MM.1S (cell line): ENCODE results near the gene CLEC16A.

ENCODE experiments used
- DNase-seq: peaks from one replicate; pipeline ENCODE4 v3.0.0-alpha.2; 2015
- H2AFZ ChIP-seq: fragments of 300-600 bp; sonication (generic); 2 replicates; pipeline ENCODE4 v1.6.0; 2016; ENCODE audit warnings: antibody characterized with exemption, low read length
- H3F3A ChIP-seq: fragments of 300-600 bp; sonication (generic); 2 replicates; pipeline ENCODE4 v1.6.1; 2016; ENCODE audit warnings: mild to moderate bottlenecking, antibody characterized with exemption, low read length, moderate library complexity, mixed read lengths; ENCODE audit not compliant: insufficient read depth
- H3K27ac ChIP-seq: fragments of 300-600 bp; sonication (generic); 2 replicates; pipeline ENCODE4 v1.5.1; 2016; ENCODE audit warnings: mild to moderate bottlenecking, low read length
- H3K27me3 ChIP-seq: fragments of 300-600 bp; sonication (generic); replicated peaks from 2 replicates; pipeline ENCODE4 v1.6.0; 2016; ENCODE audit warnings: low read length; ENCODE audit not compliant: insufficient read depth
- H3K36me3 ChIP-seq: fragments of 300-600 bp; sonication (generic); replicated peaks from 2 replicates; pipeline ENCODE4 v1.6.1; 2016; ENCODE audit warnings: mild to moderate bottlenecking, low read length, mixed read lengths; ENCODE audit not compliant: insufficient read depth
- H3K4me1 ChIP-seq: fragments of 300-600 bp; sonication (generic); 2 replicates; pipeline ENCODE4 v1.6.1; 2016; ENCODE audit warnings: low read length, mixed read lengths
- H3K4me2 ChIP-seq: fragments of 300-600 bp; sonication (generic); 2 replicates; pipeline ENCODE4 v1.6.0; 2016; ENCODE audit warnings: low read depth, low read length
- H3K4me3 ChIP-seq: fragments of 300-600 bp; sonication (generic); 2 replicates; pipeline ENCODE4 v1.5.1; 2016; ENCODE audit warnings: low read length, mixed read lengths
- H3K79me2 ChIP-seq: fragments of 300-600 bp; sonication (generic); 2 replicates; pipeline ENCODE4 v1.6.1; 2016; ENCODE audit warnings: mixed run types, low read length, mixed read lengths
- H3K9ac ChIP-seq: fragments of 300-600 bp; sonication (generic); 2 replicates; pipeline ENCODE4 v1.6.1; 2016; ENCODE audit warnings: low read length, mixed read lengths
- H3K9me2 ChIP-seq: fragments of 300-600 bp; sonication (generic); replicated peaks from 2 replicates; pipeline ENCODE4 v1.6.1; 2016; ENCODE audit warnings: mild to moderate bottlenecking, low read length, mixed read lengths; ENCODE audit not compliant: insufficient read depth
- H3K9me3 ChIP-seq: fragments of 300-600 bp; sonication (generic); replicated peaks from 2 replicates; pipeline ENCODE4 v1.6.1; 2016; ENCODE audit warnings: mild to moderate bottlenecking, low read length, mixed read lengths; ENCODE audit not compliant: insufficient read depth
- H4K20me1 ChIP-seq: fragments of 300-600 bp; sonication (generic); 2 replicates; pipeline ENCODE4 v1.6.1; 2016; ENCODE audit warnings: mild to moderate bottlenecking, low read length, moderate library complexity, mixed read lengths; ENCODE audit not compliant: insufficient read depth
- EZH2 ChIP-seq: fragments of 300-600 bp; sonication (generic); optimal IDR thresholded peaks from 2 replicates; pipeline ENCODE3; 2017; ENCODE audit warnings: low read depth, mild to moderate bottlenecking, antibody characterized with exemption, low read length, mixed read lengths
- EZH2phosphoT487 ChIP-seq: fragments of 300-600 bp; sonication (generic); IDR thresholded peaks from 2 replicates; pipeline ENCODE4 v1.6.1; 2018; ENCODE audit warnings: antibody characterized with exemption, low read length
- TF ChIP-seq, protein P1 (sequence below): fragments of 300-600 bp; sonication (generic); IDR thresholded peaks from 2 replicates; pipeline ENCODE4 v1.5.1; 2016; ENCODE audit warnings: antibody characterized with exemption, low read length, mixed read lengths

The CLEC16A gene

DNA sequence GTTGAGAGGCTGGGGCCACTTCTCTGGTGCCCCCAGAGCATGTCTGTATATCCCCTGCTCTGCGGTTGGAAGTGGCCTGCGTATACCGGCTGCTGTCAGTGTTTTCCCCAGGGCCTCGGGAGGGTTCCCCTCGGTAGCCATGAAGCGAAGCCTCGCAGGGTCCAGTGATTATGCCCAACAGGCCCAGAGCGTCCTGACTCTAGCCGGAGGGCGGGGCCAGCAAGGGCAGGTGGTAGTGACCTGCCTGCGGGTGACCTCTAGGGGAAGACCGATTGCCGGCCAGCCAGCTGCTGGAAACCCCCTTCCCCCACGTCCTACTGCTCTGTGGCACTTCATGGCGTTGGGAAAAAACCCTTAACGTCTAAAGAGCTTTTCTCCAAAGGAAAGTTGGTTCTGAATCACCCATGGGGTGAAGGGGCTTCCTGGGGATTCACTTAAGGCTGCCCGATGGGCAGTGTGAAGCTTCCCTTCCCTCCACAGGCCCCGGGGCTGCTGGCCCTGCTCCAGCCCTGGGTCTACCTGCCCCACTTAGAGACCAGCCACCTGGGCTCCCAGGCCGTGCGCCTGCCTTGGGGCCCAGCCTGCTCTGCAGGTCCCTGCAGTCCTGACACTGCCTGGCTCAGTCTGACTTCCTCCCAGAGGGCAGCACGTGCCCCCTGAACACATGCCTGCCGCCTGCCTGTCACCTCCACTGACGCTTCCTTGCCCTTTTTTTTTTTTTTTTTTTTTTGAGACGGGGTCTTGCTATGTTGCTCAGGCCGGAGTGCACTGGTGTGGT, 238.9 kb downstream of the CLEC16A start:
- Histone ChIP-seq H3K79me2 (no peaks in the 10 kb centered on the region), H3K4me2 (no peak overlapping the region), H3K9me3 (no peaks in the 10 kb centered on the region), H3K9ac (no peak overlapping the region), H3K4me3 (no peak overlapping the region), H3K36me3 (no peaks in the 10 kb centered on the region), H3F3A (no peaks in the 10 kb centered on the region), H3K9me2 (no peaks in the 10 kb centered on the region), H2AFZ (no peak overlapping the region), H3K4me1 (no peaks in the 10 kb centered on the region), H3K27me3 (no peaks in the 10 kb centered on the region), H3K27ac (no peak overlapping the region), H4K20me1 (no peaks in the 10 kb centered on the region)
- TF ChIP-seq EZH2 (no peak), EZH2phosphoT487 (no peak)
- TF ChIP-seq, protein P1, sequence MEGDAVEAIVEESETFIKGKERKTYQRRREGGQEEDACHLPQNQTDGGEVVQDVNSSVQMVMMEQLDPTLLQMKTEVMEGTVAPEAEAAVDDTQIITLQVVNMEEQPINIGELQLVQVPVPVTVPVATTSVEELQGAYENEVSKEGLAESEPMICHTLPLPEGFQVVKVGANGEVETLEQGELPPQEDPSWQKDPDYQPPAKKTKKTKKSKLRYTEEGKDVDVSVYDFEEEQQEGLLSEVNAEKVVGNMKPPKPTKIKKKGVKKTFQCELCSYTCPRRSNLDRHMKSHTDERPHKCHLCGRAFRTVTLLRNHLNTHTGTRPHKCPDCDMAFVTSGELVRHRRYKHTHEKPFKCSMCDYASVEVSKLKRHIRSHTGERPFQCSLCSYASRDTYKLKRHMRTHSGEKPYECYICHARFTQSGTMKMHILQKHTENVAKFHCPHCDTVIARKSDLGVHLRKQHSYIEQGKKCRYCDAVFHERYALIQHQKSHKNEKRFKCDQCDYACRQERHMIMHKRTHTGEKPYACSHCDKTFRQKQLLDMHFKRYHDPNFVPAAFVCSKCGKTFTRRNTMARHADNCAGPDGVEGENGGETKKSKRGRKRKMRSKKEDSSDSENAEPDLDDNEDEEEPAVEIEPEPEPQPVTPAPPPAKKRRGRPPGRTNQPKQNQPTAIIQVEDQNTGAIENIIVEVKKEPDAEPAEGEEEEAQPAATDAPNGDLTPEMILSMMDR: no peak
- DNase-seq: no peak

- H3K4me3 ChIP-seq: no peak overlapping the region
- no peak overlapping the region for H3K9ac ChIP-seq
- H3K9me3 ChIP-seq: no peaks in the 10 kb centered on the region
- no peak overlapping the region for H2AFZ ChIP-seq
- H3K36me3 ChIP-seq: no peaks in the 10 kb centered on the region
- H4K20me1 ChIP-seq: no peaks in the 10 kb centered on the region
- H3K27me3 ChIP-seq: no peaks in the 10 kb centered on the region
- no peak for DNase-seq
- H3K79me2 ChIP-seq: no peaks in the 10 kb centered on the region
- H3K27ac ChIP-seq: no peak overlapping the region
- no peaks in the 10 kb centered on the region for H3K9me2 ChIP-seq
- H3K4me2 ChIP-seq: no peak overlapping the region
- no peak for TF ChIP-seq EZH2
- TF ChIP-seq, protein P1: no peak
- no peak for TF ChIP-seq EZH2phosphoT487
- H3K4me1 ChIP-seq: no peaks in the 10 kb centered on the region
- H3F3A ChIP-seq: no peaks in the 10 kb centered on the region
Measured at GRCh38 chr16:11183951-11184350, 239.6 kb downstream of the CLEC16A start.

GRCh38 chr16:11187522-11188023, 243.2 kb downstream of the CLEC16A start:
- H3K36me3 ChIP-seq: no peaks in the 10 kb centered on the region
- no peak overlapping the region for H3K27ac ChIP-seq
- H2AFZ ChIP-seq: no peak overlapping the region
- no peaks in the 10 kb centered on the region for H3K27me3 ChIP-seq
- no peak overlapping the region for H3K4me3 ChIP-seq
- no peaks in the 10 kb centered on the region for H3F3A ChIP-seq
- no peaks in the 10 kb centered on the region for H3K4me1 ChIP-seq
- TF ChIP-seq EZH2phosphoT487: no peak
- TF ChIP-seq, protein P1: no peak
- DNase-seq: no peak
- H3K9me3 ChIP-seq: no peaks in the 10 kb centered on the region
- no peak overlapping the region for H3K4me2 ChIP-seq
- no peaks in the 10 kb centered on the region for H4K20me1 ChIP-seq
- H3K9me2 ChIP-seq: no peaks in the 10 kb centered on the region
- H3K9ac ChIP-seq: no peak overlapping the region
- H3K79me2 ChIP-seq: no peaks in the 10 kb centered on the region
